AG10803 (cell line): ENCODE data around the gene KY.

ENCODE experiments used
- DNase-seq: peaks from one replicate; pipeline ENCODE4 v3.0.0; 2010; ENCODE audit warnings: low read depth
- H3K4me3 ChIP-seq: 2 replicates; pipeline ENCODE4 v1.5.1; 2011; ENCODE audit warnings: mild to moderate bottlenecking, low read length, control low read depth
- TF ChIP-seq, protein P1 (sequence below): conservative IDR thresholded peaks from 2 replicates; pipeline ENCODE4 v1.5.1; 2011; ENCODE audit warnings: mild to moderate bottlenecking, low read length, control low read depth, inconsistent platforms

Gene KY

DNA sequence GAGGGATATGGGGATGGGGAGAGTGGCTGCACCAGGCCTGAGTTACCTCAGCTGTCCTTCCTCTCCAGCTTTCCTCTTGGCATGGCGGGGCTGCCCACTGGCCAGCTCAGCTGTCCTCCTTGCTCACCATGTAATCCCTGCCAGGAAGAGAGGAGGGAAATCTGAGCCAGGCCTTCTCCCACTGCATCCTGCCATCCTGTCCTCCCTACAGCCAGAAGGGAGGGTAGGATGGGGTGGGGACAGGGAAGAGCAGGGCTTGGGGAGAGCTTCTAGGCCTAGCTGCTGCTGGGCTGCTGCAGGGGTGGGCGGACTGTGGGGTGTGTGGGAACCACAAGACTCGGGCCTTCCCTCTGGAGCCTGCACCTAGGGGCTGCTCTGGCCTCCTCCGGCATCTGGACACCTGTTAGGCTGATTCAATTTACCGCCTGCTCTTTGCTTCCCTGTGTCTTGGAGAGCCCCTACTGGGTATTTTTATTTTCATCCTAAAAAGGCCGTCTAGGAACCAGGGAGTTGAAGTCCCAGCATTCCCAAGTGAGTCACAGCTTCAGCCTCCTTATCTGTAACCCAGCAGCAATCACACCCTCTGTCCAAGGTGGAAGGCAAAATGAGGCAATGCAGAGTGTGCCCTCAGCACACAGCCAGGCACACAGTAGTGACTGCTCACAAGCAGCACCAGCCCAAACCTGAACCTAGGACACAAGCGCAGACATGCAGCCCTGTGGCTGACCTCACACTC is 13.1 kb upstream of the KY start:
- peak; percentile 46 for DNase-seq

DNA sequence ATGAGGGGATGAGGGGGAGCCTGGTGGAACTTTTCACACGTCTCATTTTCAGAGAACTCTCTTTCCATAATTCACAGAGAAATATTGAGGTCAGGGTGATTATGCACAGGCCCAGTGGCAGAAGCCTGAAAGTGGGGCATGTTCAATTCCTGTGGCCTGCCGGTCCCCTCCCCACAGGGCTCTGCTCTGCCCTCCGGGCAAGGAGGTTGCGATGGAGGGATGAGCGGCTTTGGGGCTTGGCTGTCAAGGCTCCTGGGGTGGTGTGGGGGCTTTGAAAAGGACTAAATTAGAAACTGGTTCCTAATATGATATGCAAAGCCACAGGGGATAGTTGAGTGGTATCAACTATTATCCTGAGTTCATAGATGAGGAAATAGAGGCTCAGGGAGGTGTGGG is 9.2 kb upstream of the KY start:
- TF ChIP-seq, protein P1, sequence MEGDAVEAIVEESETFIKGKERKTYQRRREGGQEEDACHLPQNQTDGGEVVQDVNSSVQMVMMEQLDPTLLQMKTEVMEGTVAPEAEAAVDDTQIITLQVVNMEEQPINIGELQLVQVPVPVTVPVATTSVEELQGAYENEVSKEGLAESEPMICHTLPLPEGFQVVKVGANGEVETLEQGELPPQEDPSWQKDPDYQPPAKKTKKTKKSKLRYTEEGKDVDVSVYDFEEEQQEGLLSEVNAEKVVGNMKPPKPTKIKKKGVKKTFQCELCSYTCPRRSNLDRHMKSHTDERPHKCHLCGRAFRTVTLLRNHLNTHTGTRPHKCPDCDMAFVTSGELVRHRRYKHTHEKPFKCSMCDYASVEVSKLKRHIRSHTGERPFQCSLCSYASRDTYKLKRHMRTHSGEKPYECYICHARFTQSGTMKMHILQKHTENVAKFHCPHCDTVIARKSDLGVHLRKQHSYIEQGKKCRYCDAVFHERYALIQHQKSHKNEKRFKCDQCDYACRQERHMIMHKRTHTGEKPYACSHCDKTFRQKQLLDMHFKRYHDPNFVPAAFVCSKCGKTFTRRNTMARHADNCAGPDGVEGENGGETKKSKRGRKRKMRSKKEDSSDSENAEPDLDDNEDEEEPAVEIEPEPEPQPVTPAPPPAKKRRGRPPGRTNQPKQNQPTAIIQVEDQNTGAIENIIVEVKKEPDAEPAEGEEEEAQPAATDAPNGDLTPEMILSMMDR: no peak
- no peak overlapping the region for H3K4me3 ChIP-seq
- DNase-seq: no peak

More for the DNA sequence above, 13.1 kb upstream of the KY start:
- H3K4me3 ChIP-seq: no peak overlapping the region
- TF ChIP-seq, protein P1: no peak

DNA sequence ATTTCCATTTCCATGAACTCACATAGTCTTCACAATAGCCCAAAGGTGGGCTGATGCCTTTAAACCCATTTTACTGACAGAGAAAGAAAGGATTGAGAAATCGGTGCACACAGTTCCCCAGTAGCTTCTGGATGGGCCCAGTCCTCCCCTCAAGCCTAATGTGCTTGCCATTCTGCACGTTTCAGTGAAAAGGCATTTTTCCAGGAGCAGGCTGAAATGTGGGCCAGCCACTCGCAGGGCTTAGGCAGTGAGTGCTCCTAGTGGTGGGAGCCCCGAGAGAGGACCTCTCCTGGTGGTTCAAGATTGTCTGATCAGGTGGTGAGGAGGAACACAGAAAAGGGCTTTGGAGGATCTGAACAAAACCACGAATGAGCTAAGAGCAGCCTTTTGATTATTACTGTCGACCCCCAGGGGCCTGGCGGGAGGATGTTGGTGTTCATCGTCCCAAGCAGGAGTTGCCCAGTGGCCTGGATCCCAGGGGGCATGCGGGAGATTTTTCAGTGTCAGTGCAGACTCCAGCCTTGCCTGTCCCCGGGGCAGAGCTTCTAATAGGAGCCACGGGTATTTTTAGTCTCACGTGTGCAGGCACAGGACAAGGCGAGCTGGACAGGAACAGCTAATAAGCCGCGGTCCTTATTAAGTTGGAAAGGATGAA is 8.7 kb upstream of the KY start:
- H3K4me3 ChIP-seq: no peak overlapping the region
- TF ChIP-seq, protein P1: no peak
- DNase-seq: no peak

DNA sequence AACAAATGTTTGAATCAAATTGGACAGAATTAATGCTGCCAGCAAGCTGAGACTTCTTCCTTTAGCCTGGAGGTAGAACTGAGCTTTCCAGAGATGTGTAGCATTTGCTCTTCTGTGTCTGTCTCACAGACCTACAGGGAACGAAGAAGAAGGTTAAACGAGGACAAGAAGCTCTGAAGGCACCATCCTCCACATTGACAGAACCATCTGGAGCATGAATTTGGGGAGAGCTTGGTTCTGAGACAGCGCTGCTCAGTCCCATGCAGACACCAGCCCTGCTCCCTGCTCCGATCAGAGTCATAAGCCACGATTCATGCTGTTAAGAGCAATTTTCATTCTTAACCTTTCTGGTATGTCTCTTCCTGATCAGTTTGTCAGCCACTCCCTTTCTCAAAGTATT is 7.7 kb upstream of the KY start:
- no peak for DNase-seq
- H3K4me3 ChIP-seq: no peak overlapping the region
- TF ChIP-seq, protein P1: no peak

DNA sequence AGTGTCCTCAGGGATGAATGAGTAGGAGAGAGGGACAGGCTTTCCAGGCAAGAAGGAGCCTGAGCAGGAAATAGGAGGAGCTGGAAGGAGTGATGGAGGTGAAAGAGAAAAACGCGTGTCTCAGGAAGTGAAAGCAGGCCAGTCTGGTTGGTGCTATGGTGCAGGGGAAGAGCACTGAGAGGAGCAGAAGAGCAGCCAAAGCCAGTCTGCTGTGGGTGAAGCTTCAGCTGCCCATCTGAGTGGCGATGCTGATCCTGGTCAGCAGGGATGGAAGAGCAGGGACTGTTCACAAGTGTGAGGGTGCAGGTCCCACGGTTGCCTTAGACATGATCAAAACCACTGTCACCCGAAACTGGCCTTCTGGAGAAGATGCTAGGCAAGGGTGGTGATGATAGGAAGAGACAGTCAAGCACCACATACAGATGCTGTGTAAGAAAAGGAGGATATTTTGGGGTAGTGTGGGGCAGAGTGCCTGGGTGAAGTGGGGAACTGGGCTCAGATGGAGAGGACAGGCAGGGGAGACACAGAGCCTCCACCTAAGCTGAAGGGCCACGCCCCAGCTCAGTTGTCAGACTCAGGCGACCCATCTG is 5.5 kb upstream of the KY start:
- TF ChIP-seq, protein P1: no peak

DNA sequence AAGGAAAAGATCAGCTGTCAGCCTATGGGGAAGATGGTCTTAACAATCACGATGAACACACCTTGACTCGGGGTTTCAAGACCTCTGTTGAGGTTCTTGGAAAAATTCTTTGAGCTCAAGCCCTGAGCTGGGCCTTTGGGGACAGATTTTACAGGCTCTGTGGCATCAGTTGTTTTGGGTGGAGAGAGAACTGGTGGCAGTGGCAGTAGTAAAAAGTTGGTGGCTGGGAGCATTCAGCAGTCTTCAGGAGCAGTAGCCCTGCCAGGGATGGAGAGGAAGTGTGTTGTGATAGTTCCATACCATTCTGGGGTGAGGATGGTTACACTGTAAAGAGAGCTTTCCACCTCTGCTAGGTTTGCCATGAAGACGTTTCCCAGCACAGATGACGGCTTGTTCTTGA is 4.9 kb upstream of the KY start:
- TF ChIP-seq, protein P1: no peak
- no peak overlapping the region for H3K4me3 ChIP-seq
- DNase-seq: no peak

More for the DNA sequence above, 5.5 kb upstream of the KY start:
- H3K4me3 ChIP-seq: no peak overlapping the region
- no peak for DNase-seq

DNA sequence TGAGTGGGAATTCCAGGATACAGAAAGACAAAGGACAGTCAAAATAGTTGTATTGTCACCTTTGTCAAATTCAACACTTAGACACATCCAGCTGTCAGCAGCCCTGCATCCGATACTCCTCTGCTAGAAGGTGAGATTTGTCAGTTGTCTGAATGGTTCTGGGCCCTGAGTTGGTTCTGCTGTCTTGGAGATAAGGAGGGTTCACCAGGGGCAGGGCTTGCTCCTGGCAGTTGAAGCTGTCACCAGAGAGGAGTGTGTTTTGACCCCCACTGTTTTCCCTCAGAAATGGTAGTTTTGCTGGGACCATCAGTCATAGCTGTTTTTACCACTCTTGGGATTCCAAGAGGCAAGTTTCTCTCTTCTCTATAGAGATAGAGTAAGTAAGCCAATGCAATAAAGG is 3.2 kb upstream of the KY start:
- TF ChIP-seq, protein P1: no peak
- DNase-seq: no peak
- H3K4me3 ChIP-seq: no peak overlapping the region
